GM12878 (cell line): ENCODE data around the gene IARS2. TPM values are rescaled to one million over a fixed set of nuclear protein-coding genes. Genes with fewer than 3 reads are reported as not detected.
A peak's percentile ranks its signal among the peaks of the same experiment; 100 is the strongest.

ENCODE experiments used
- ATF7 ChIP-seq: fragments of 450-650 bp; IDR thresholded peaks from 2 replicates; pipeline ENCODE4 v1.6.1; 2016; ENCODE audit warnings: low read depth, mild to moderate bottlenecking
- CHD4 ChIP-seq: fragments of 200-600 bp; sonication (generic); IDR thresholded peaks from 2 replicates; pipeline ENCODE4 v1.6.1; 2016; ENCODE audit warnings: mild to moderate bottlenecking
- EGR1 ChIP-seq, 2 experiments: IDR thresholded peaks; 1 replicate in 1 of 2; 2 replicates in 1 of 2; pipeline ENCODE4 v1.6.1; 2011 to 2012; ENCODE audit warnings: low read depth in 2 of 2, low read length in 2 of 2, borderline replicate concordance in 1 of 2, mild to moderate bottlenecking in 1 of 2, moderate library complexity in 1 of 2
- IKZF1 ChIP-seq: fragments of 450-650 bp; conservative IDR thresholded peaks from 2 replicates; pipeline ENCODE4 v1.6.1; 2017; ENCODE audit warnings: antibody characterized with exemption, mild to moderate bottlenecking
- IKZF2 ChIP-seq, 2 experiments: fragments of 450-650 bp; IDR thresholded peaks; 2 replicates each; pipeline ENCODE4 v1.6.1; 2017; ENCODE audit warnings: mild to moderate bottlenecking in 2 of 2, moderate library complexity in 2 of 2
- KDM1A ChIP-seq: fragments of 200-600 bp; sonication (generic); IDR thresholded peaks from 2 replicates; pipeline ENCODE4 v1.6.1; 2016; ENCODE audit warnings: borderline replicate concordance
- LARP7 ChIP-seq: fragments of 450-650 bp; IDR thresholded peaks from 2 replicates; pipeline ENCODE4 v1.6.1; 2017; ENCODE audit warnings: mild to moderate bottlenecking
- POLR2AphosphoS5 ChIP-seq: IDR thresholded peaks from 2 replicates; pipeline ENCODE4 v1.6.1; 2011; ENCODE audit warnings: mild to moderate bottlenecking, low read length, inconsistent platforms
- RCOR1 ChIP-seq: conservative IDR thresholded peaks from 2 replicates; pipeline ENCODE4 v1.6.1; 2012; ENCODE audit warnings: low read depth, low read length, improper control_type of control experiment
- RELA ChIP-seq: fragments of 450-650 bp; IDR thresholded peaks from 2 replicates; pipeline ENCODE4 v1.8.0; 2014; ENCODE audit warnings: borderline replicate concordance; ENCODE audit not compliant: partially characterized antibody
- SMAD5 ChIP-seq: IDR thresholded peaks from 2 replicates; pipeline ENCODE4 v1.6.1; 2016; ENCODE audit warnings: antibody characterized with exemption, low read depth
- SREBF2 ChIP-seq: IDR thresholded peaks from 2 replicates; pipeline ENCODE4 v1.6.1; 2012; ENCODE audit warnings: mild to moderate bottlenecking, low read length
- TARDBP ChIP-seq: IDR thresholded peaks from 2 replicates; pipeline ENCODE4 v1.6.1; 2016; ENCODE audit warnings: borderline replicate concordance
- ZBED1 ChIP-seq: IDR thresholded peaks from 2 replicates; pipeline ENCODE4 v1.6.1; 2016; ENCODE audit warnings: borderline replicate concordance
- ZNF207 ChIP-seq: fragments of 450-650 bp; IDR thresholded peaks from 2 replicates; pipeline ENCODE4 v1.6.1; 2014; ENCODE audit warnings: antibody characterized with exemption, mild to moderate bottlenecking, borderline replicate concordance
- ZSCAN29 ChIP-seq: fragments of 450-650 bp; IDR thresholded peaks from 2 replicates; pipeline ENCODE4 v1.6.1; 2017; ENCODE audit warnings: mild to moderate bottlenecking, moderate library complexity
- polyA plus RNA-seq, 11 experiments: library from polyadenylated mRNA; depleted of rRNA in 4 of 11; unstranded in 6 of 11; stranded (reverse) in 5 of 11; fragments of >200 nt; fragmentation: Nextera tagmentation in 4 of 11; fragmentation: Illumina TruSeq in 1 of 11; extraction: Ambion mirVana in 4 of 11; extraction: Trizol in 1 of 11; gene quantifications; 1 replicate in 1 of 11; 2 replicates in 10 of 11; pipeline versions ENCODE4 v1.2.1 to v1.2.3, GENCODE V29; 2011 to 2016; ENCODE audit warnings: inconsistent platforms in 2 of 11, missing spikeins in 2 of 11, low read depth in 1 of 11
- total RNA-seq, 4 experiments: library from RNA; depleted of rRNA in 3 of 4; stranded (reverse); fragments of >200 nt in 3 of 4; fragmentation: Illumina TruSeq in 1 of 4; extraction: Trizol in 1 of 4; gene quantifications; 2 replicates each; pipeline versions ENCODE4 v1.2.1 to v1.2.3, GENCODE V29; 2013 to 2021
- TF ChIP-seq, protein P1 (sequence below): fragments of 450-650 bp; IDR thresholded peaks from 2 replicates; pipeline ENCODE4 v1.6.1; 2014; ENCODE audit warnings: mild to moderate bottlenecking
- TF ChIP-seq, protein P2 (sequence below): fragments of 450-650 bp; IDR thresholded peaks from 2 replicates; pipeline ENCODE4 v1.6.1; 2017; ENCODE audit warnings: mild to moderate bottlenecking, low read depth, inconsistent platforms; ENCODE audit not compliant: poor library complexity, severe bottlenecking
- TF ChIP-seq, protein P3 (sequence below): fragments of 150-350 bp; IDR thresholded peaks from 2 replicates; pipeline ENCODE4 v1.6.1; 2016; ENCODE audit warnings: low read depth, low read length
- TF ChIP-seq, protein P4 (sequence below): fragments of 150-350 bp; IDR thresholded peaks from 2 replicates; pipeline ENCODE4 v1.6.1; 2014; ENCODE audit warnings: mild to moderate bottlenecking, low read depth, low read length
- TF ChIP-seq, protein P5 (sequence below): IDR thresholded peaks from 2 replicates; pipeline ENCODE4 v1.6.1; 2011; ENCODE audit warnings: low read depth, mild to moderate bottlenecking, low read length, moderate library complexity, borderline replicate concordance; ENCODE audit errors: extremely low read depth

Gene IARS2
- total and polyA plus RNA-seq, 10 of the 15 experiments (the other 5 are each of a cell fraction or from before 2014, with no cell fraction given) = 23.7 to 100 (median 66.8) TPM

DNA sequence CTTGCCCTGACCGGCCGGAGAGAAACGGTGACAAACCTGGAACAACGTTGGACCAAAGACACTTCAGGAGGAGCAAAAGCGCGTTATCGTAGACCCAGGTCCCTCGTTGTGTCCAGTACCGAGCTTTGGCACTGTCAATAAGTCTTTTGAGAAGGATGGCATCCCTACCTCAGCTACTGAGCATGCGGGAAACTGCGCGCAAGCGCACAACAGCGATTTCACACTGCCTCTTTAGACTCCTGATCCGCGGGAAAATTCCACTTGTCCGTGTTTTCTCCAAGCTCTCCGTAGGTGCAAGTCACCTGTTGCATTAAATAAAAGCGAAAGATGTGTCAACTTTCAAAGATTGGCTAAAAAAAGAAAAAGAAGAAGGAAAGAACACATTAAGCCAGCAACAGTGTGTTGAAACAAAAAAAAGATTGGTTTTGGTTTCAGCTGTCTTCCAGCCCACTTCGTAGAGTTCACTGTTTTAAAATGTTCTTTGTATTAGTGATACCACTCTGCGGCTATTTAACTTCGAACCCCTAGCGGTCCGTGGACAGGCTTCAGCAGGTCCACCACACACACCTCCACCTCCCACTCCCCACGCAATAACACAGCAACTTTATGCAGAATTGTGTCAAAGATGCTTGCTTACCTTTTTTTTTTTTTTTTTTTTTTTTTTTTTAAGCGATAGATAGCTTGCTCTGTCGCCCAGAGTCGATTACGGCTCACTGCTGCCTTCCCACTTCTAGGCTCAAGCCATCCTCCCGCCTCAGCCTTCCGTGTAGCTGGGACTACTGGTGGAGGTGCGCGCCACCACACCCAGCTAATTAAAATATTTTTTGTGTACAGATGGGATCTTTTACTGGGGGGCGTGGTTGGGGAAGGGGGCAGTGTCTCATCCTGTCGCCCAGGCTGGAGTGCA lies 4.0 kb upstream of the IARS2 start, which contains the start of gene BPNT1 (continued):
- TF ChIP-seq, protein P1, sequence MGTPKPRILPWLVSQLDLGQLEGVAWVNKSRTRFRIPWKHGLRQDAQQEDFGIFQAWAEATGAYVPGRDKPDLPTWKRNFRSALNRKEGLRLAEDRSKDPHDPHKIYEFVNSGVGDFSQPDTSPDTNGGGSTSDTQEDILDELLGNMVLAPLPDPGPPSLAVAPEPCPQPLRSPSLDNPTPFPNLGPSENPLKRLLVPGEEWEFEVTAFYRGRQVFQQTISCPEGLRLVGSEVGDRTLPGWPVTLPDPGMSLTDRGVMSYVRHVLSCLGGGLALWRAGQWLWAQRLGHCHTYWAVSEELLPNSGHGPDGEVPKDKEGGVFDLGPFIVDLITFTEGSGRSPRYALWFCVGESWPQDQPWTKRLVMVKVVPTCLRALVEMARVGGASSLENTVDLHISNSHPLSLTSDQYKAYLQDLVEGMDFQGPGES = no peak
- TF ChIP-seq ZSCAN29 (peak; percentile 80), POLR2AphosphoS5 (peak; percentile 77), ZNF207 (no peak), KDM1A (no peak), CHD4 (no peak), ZBED1 (0 out of 2 replicates have a peak, but pooled peaks have one; percentile 43), TARDBP (0 out of 2 replicates have a peak, but pooled peaks have one; percentile 54), SREBF2 (no peak), RELA (peak; percentile 50), SMAD5 (peak; percentile 56; the same call in 1 of the 2 replicates), IKZF1 (peak; percentile 64), ATF7 (peak; percentile 55), EGR1 (IDR thresholded peaks at IDR 0.05; ENCODE audit: borderline replicate concordance in 1 of 2, low read depth in 2 of 2, low read length in 2 of 2) (peak in 1 of 2 experiments; percentile 45; a peak in 1 of 3 replicates), LARP7 (0 out of 2 replicates have a peak, but pooled peaks have one; percentile 53), IKZF2 (IDR thresholded peaks at IDR 0.05) (peak; percentile 16 to 40; a peak in 2 of 4 replicates), RCOR1 (no peak; the same call in 1 of the 2 replicates)
- TF ChIP-seq, protein P2, sequence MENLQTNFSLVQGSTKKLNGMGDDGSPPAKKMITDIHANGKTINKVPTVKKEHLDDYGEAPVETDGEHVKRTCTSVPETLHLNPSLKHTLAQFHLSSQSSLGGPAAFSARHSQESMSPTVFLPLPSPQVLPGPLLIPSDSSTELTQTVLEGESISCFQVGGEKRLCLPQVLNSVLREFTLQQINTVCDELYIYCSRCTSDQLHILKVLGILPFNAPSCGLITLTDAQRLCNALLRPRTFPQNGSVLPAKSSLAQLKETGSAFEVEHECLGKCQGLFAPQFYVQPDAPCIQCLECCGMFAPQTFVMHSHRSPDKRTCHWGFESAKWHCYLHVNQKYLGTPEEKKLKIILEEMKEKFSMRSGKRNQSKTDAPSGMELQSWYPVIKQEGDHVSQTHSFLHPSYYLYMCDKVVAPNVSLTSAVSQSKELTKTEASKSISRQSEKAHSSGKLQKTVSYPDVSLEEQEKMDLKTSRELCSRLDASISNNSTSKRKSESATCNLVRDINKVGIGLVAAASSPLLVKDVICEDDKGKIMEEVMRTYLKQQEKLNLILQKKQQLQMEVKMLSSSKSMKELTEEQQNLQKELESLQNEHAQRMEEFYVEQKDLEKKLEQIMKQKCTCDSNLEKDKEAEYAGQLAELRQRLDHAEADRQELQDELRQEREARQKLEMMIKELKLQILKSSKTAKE = peak; percentile 44
- TF ChIP-seq, protein P3, sequence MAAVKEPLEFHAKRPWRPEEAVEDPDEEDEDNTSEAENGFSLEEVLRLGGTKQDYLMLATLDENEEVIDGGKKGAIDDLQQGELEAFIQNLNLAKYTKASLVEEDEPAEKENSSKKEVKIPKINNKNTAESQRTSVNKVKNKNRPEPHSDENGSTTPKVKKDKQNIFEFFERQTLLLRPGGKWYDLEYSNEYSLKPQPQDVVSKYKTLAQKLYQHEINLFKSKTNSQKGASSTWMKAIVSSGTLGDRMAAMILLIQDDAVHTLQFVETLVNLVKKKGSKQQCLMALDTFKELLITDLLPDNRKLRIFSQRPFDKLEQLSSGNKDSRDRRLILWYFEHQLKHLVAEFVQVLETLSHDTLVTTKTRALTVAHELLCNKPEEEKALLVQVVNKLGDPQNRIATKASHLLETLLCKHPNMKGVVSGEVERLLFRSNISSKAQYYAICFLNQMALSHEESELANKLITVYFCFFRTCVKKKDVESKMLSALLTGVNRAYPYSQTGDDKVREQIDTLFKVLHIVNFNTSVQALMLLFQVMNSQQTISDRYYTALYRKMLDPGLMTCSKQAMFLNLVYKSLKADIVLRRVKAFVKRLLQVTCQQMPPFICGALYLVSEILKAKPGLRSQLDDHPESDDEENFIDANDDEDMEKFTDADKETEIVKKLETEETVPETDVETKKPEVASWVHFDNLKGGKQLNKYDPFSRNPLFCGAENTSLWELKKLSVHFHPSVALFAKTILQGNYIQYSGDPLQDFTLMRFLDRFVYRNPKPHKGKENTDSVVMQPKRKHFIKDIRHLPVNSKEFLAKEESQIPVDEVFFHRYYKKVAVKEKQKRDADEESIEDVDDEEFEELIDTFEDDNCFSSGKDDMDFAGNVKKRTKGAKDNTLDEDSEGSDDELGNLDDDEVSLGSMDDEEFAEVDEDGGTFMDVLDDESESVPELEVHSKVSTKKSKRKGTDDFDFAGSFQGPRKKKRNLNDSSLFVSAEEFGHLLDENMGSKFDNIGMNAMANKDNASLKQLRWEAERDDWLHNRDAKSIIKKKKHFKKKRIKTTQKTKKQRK = 0 out of 2 replicates have a peak, but pooled peaks have one; percentile 4
- TF ChIP-seq, protein P4, sequence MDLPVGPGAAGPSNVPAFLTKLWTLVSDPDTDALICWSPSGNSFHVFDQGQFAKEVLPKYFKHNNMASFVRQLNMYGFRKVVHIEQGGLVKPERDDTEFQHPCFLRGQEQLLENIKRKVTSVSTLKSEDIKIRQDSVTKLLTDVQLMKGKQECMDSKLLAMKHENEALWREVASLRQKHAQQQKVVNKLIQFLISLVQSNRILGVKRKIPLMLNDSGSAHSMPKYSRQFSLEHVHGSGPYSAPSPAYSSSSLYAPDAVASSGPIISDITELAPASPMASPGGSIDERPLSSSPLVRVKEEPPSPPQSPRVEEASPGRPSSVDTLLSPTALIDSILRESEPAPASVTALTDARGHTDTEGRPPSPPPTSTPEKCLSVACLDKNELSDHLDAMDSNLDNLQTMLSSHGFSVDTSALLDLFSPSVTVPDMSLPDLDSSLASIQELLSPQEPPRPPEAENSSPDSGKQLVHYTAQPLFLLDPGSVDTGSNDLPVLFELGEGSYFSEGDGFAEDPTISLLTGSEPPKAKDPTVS = no peak
- TF ChIP-seq, protein P5, sequence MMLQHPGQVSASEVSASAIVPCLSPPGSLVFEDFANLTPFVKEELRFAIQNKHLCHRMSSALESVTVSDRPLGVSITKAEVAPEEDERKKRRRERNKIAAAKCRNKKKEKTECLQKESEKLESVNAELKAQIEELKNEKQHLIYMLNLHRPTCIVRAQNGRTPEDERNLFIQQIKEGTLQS = no peak
